DOHH2 (cell line): ENCODE results near the gene NIN.

Source experiments
- CTCF ChIP-seq: fragments of 200-600 bp; sonication (generic); IDR thresholded peaks from one replicate; pipeline ENCODE4 v1.5.1; 2014; ENCODE audit warnings: antibody characterized with exemption, mild to moderate bottlenecking, low read depth, low read length; ENCODE audit not compliant: poor library complexity, severe bottlenecking
- EZH2phosphoT487 ChIP-seq: fragments of 200-600 bp; sonication (generic); IDR thresholded peaks from 2 replicates; pipeline ENCODE4 v1.6.1; 2017; ENCODE audit warnings: borderline replicate concordance, mild to moderate bottlenecking, antibody characterized with exemption, low read length, moderate library complexity, mixed read lengths

DNA sequence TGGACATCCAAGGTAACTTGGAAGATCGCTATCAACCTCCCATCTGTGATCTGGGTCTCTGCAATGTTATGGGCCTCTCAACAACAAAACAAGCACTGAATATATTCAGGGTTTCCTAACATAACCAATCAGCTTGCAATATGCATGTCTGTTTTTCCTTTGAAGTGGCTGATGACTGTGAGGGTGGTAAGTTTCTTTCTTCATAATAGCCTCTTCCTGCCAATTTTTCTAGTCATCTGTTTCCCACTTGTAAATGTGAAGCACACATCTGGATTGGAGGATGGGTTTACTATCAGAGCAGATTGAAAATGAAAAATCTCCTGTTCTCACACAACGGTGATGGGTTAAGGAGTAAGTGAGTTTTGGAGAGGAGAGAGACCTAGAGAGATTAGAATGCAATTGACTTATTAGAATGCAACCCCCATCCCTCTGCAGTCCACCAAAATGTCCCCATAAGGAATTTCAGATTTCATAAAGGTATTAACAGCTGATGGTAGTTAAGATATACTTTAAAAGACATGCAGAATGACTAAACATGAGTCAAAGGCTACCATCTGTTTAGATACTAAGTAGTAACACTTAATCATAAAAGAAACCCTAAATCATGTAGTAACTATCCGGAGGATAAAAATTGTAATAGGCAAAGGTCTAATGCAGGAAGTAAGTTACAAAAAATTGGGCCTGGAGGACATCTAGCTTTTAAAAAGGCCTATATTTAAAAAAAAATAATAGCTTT is 104.4 kb downstream of the NIN start:
- TF ChIP-seq CTCF (no peak), EZH2phosphoT487 (no peak)
